Tibial nerve (tissue), 4 donors: Measurements from ENCODE around the gene GTPBP4.

Experiments used
- CTCF ChIP-seq, 5 experiments: fragments of 200-600 bp in 3 of 5; fragments of 450-650 bp in 2 of 5; sonication (generic) in 3 of 5; IDR thresholded peaks; one replicate each; pipeline ENCODE4 v1.5.1; 2016 to 2019; ENCODE audit warnings: antibody characterized with exemption in 5 of 5, mild to moderate bottlenecking in 3 of 5, moderate library complexity in 2 of 5
- EP300 ChIP-seq, 2 donors: sonication (generic); formaldehyde crosslinking; IDR thresholded peaks; one replicate each; pipeline ENCODE4 v1.6.1; 2017; ENCODE audit warnings: antibody characterized with exemption in 2 of 2, mild to moderate bottlenecking in 1 of 2
- POLR2A ChIP-seq, 2 donors: fragments of 450-650 bp; IDR thresholded peaks; one replicate each; pipeline ENCODE4 v1.6.1; 2017; ENCODE audit warnings: antibody characterized with exemption in 2 of 2, mild to moderate bottlenecking in 2 of 2, moderate library complexity in 2 of 2

DNA sequence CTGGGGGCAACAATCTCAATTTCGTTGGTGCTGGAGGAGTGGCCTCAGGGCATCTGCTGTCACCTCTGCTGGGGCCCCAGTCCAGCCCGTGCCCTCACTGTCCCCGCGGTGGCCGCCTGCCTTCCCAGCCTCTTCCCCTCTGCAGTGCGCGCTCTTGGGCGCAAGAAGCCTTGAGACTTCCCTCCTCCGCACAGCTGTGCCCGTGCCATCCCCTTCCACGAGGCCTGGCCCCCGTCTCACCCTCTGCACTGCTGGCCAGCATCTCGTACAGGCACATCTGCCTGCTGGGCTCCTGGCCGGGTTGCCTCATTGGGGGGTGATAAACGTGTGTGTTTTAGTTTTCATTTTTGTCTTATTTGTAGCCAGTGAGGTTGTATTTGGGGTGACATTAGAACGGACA lies 23.5 kb downstream of the GTPBP4 start:
- no peak for TF ChIP-seq EP300 (IDR thresholded peaks at IDR 0.05)
- no peak for TF ChIP-seq POLR2A (IDR thresholded peaks at IDR 0.05)
- no peak for TF ChIP-seq CTCF (IDR thresholded peaks at IDR 0.05)
